Cardiac fibroblast (primary cell): ENCODE measurements around the gene BDH1.
A peak's percentile ranks its signal among the peaks of the same experiment; 100 is the strongest.

ENCODE experiments used
- DNase-seq, 2 donors: peaks; one replicate each; pipeline versions ENCODE4 v3.0.0 to v3.0.0-alpha.2; 2010; ENCODE audit warnings: low read depth in 2 of 2
- H3K4me3 ChIP-seq, 2 donors: replicated peaks in 1 of 2; 1 replicate in 1 of 2; 2 replicates in 1 of 2; pipeline ENCODE4 v1.5.1; 2011; ENCODE audit warnings: low read depth in 2 of 2, low read length in 2 of 2, mild to moderate bottlenecking in 2 of 2, moderate library complexity in 1 of 2
- TF ChIP-seq, protein P1 (sequence below): IDR thresholded peaks from one replicate; pipeline ENCODE4 v1.5.1; 2011; ENCODE audit warnings: low read depth, mild to moderate bottlenecking, low read length, inconsistent platforms

BDH1 gene

DNA sequence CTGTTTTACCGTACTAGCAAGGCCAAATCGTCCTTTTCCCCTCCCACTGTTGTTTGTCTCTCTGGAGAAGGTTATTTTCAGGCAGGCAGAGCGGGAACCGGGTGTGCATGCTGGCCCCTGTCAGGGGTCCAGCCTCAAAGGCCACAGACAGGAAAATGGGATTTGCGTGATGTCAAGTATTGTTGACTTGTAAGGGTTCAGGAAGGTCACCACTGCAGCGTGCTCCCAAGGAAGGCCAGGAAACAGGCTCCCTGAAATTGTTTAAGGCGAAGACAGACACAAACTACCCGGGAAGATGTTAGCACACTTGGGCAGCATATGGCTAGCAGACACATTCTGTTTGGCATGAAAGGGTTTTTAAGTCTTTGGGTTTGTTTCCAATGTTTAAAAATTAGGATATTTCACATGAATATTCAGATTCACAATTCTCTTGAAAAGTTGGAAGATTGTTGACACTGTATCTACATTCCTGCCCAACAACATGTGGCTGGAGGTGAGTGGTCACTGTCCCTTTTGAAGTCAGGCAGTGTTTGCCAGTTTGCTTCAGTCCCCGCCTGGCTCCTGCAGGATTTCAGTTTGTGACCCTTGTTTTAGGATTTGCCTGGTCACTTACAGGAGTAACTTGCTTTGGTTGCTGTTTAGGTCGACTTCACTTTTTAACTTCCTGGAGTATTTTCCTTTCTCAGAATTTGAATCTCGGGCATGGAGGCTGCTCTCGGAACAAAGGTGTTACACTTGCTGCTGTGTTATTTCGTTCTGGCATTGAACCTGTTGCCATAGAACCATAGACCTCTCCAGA is 90.4 kb downstream of the BDH1 start:
- TF ChIP-seq, protein P1, sequence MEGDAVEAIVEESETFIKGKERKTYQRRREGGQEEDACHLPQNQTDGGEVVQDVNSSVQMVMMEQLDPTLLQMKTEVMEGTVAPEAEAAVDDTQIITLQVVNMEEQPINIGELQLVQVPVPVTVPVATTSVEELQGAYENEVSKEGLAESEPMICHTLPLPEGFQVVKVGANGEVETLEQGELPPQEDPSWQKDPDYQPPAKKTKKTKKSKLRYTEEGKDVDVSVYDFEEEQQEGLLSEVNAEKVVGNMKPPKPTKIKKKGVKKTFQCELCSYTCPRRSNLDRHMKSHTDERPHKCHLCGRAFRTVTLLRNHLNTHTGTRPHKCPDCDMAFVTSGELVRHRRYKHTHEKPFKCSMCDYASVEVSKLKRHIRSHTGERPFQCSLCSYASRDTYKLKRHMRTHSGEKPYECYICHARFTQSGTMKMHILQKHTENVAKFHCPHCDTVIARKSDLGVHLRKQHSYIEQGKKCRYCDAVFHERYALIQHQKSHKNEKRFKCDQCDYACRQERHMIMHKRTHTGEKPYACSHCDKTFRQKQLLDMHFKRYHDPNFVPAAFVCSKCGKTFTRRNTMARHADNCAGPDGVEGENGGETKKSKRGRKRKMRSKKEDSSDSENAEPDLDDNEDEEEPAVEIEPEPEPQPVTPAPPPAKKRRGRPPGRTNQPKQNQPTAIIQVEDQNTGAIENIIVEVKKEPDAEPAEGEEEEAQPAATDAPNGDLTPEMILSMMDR, result no peak
- H3K4me3 ChIP-seq, result no peak overlapping the region
- no peak for DNase-seq

DNA sequence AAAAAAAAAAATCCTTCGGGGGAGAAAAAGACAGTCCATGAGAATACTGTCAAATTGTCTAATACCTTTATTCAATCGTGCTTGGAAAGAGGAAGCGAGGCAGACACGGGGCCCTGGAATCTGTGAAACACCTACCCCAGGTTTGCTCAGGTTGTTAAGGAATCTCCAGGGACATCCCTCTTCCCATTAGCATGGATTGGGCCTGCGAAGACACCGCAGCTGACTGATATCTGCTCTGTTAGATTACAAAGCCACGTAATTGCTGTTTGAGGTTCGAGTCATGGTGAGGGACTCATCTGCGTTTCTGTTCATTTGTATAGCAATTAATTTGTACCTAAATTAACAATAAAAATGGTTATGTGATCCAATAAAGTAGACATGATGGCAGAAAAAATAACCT is 91.0 kb downstream of the BDH1 start:
- no peak for DNase-seq
- no peak overlapping the region for H3K4me3 ChIP-seq
- TF ChIP-seq, protein P1, result no peak

DNA sequence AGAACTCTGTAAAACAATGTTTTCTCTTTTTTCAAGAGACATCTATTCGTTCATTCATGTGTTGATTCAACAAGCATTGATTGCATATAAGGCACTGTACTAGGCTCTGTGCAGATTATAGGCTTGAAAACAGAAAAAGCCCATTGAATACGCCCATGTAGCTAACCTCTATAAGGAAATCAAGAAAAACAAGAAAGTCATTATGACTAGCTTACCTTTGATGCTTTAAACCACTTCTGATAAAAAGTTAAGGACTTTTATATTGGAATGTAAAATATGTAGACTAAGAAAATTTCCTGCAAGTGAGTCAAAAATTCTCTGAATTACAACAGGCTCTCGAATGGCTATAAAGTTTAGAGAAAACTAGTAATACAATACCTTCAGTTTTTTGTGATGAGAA is 92.5 kb downstream of the BDH1 start:
- no peak overlapping the region for H3K4me3 ChIP-seq
- peak in 1 of 2 donors; percentile 58 for DNase-seq
- TF ChIP-seq, protein P1, result no peak

DNA sequence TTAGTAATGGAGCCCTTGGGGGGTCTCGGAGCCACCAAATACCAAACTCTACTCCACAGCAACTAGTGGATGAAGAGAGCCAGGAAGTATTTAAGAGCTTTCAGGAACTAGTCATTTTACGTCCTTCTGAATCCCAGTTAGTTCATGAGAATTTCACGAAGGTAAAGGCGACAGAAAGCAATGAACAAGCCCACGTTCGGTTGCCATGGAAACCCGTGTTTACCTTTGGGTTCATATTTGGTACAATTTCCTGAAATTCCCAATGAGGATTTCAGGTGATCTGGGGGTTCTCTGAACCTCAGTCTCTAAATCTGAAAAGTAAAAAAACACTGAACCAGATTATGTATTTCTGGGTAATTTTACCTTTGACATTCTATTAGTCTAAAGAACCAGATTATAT is 93.0 kb downstream of the BDH1 start:
- no peak overlapping the region for H3K4me3 ChIP-seq
- TF ChIP-seq, protein P1, result no peak
- no peak for DNase-seq

DNA sequence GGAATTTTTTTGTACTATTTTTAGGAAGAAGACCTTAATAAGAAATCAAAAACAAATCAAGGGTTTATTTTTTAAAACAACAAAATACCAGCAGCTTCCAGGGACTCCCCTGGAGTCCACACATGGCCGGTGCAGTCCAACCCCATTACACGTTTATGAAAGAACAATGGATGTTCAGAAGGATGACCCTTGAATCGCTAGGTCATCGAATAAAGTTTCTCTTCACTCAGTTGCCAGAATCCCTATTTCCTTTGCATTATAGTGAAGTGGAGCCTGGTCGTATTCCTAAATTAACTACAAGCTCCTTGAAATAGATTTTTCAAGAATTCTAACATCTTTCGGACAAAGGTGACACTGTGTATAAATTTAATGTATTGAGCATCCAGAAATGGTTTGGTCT is 95.1 kb downstream of the BDH1 start:
- TF ChIP-seq, protein P1, result no peak
- no peak overlapping the region for H3K4me3 ChIP-seq
- DNase-seq, result no peak

DNA sequence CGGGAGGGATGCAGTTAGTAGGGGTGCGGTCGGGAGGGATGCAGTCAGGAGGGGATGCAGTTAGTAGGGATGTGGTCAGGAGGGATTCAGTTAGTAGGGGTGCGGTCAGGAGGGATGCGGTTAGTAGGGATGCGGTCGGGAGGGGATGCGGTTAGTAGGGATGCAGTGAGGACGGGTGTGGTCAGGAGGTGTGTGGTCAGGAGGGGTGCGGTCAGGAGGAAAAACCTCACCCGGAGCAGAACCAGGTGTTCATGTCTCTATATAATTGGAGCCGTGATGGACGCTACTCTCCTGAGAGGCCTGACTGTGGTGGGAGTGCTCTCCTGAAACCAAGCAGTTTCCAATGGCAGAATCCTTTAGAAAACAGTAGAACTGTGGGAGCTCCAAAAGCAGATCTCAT is 95.8 kb downstream of the BDH1 start:
- H3K4me3 ChIP-seq, result no peak overlapping the region
- TF ChIP-seq, protein P1, result no peak
- DNase-seq, result no peak
